ENCODE measurements around the gene MYH16. TPM values are rescaled to one million over a fixed set of nuclear protein-coding genes. Genes with fewer than 3 reads are reported as not detected.

The MYH16 gene
- total RNA-seq, 1 experiment from 2014 or later = 0.57 TPM

GRCh38 chr7:99290980-99291607 is 18.5 kb downstream of the MYH16 start:
- H3K36me3 ChIP-seq (ENCODE audit: control insufficient read depth in 1 of 2, insufficient read depth in 2 of 2, low read length in 2 of 2) = no peaks in the 10 kb centered on the region
- no peaks in the 10 kb centered on the region for H3K9me2 ChIP-seq (ENCODE audit: insufficient read depth)
- H3K27me3 ChIP-seq (ENCODE audit: insufficient read depth, low read length) = no peaks in the 10 kb centered on the region
- intact Hi-C loops (cut with micrococcal nuclease) = no loop called here
- TF ChIP-seq TCF7L2 (IDR thresholded peaks at IDR 0.05; ENCODE audit: borderline replicate concordance, extremely low read depth, insufficient read depth, insufficient read length) (no peak), CEBPB (IDR thresholded peaks at IDR 0.05; ENCODE audit: low read depth) (no peak), POLR2AphosphoS5 (IDR thresholded peaks at IDR 0.05; ENCODE audit: low read depth, low read length) (no peak), ELF1 (IDR thresholded peaks at IDR 0.05; ENCODE audit: borderline replicate concordance, low read depth) (no peak), FOSL1 (IDR thresholded peaks at IDR 0.05; ENCODE audit: low read depth) (no peak), CBX3 (IDR thresholded peaks at IDR 0.05; ENCODE audit: low read depth) (no peak), EGR1 (IDR thresholded peaks at IDR 0.05; ENCODE audit: low read depth) (no peak), REST (IDR thresholded peaks at IDR 0.05; ENCODE audit: low read depth) (no peak), ZBTB33 (IDR thresholded peaks at IDR 0.05; ENCODE audit: extremely low read depth, insufficient replicate concordance, low read length) (no peak), EZH2phosphoT487 (IDR thresholded peaks at IDR 0.05; ENCODE audit: borderline replicate concordance) (no peak), JUND (IDR thresholded peaks at IDR 0.05) (no peak), SP1 (IDR thresholded peaks at IDR 0.05; ENCODE audit: low read depth) (no peak)
- ATAC-seq (no peak), DNase-seq (ENCODE audit: low read depth, low spot score) (no peak)
- ChIA-PET POLR2A (no interaction called here), CTCF (no interaction called here), RAD21 (ENCODE audit: low non-redundant PET in 1 of 2, low total read pairs in 2 of 2, uncharacterized antibody in 2 of 2, unreplicated experiment in 2 of 2) (no interaction called here)
- H2AFZ ChIP-seq (ENCODE audit: low read depth, low read length, poor library complexity, severe bottlenecking) = no peak overlapping the region
- no peaks in the 10 kb centered on the region for H3K9me3 ChIP-seq (ENCODE audit: control insufficient read depth in 1 of 2, insufficient read depth in 1 of 2, low read depth in 1 of 2, low read length in 2 of 2)
- no TSS peak for BruUV-seq (replicated peaks)
- no peak overlapping the region for H3K4me2 ChIP-seq (ENCODE audit: low read length)
- H3K4me3 ChIP-seq (replicated peaks in 1 of 2; ENCODE audit: low read depth in 1 of 2, low read length in 2 of 2) = no peak overlapping the region
- H3K27ac ChIP-seq (ENCODE audit: low read depth, low read length) = no peak overlapping the region
- H4K20me1 ChIP-seq (ENCODE audit: insufficient read depth) = no peaks in the 10 kb centered on the region
- no peaks in the 10 kb centered on the region for H3K4me1 ChIP-seq (ENCODE audit: control insufficient read depth in 1 of 2, insufficient read depth in 2 of 2, low read length in 2 of 2)
- no peaks in the 10 kb centered on the region for H3K79me2 ChIP-seq (ENCODE audit: insufficient read depth, low read length)
- no peak overlapping the region for H3K9ac ChIP-seq (ENCODE audit: low read length)

All from HCT116 (cell line).